MM.1S (cell line): ENCODE data around the gene SORL1.

Source experiments
- CTCF ChIP-seq: fragments of 300-600 bp; sonication (generic); IDR thresholded peaks from 2 replicates; pipeline ENCODE4 v1.5.1; 2016; ENCODE audit warnings: antibody characterized with exemption, low read length, mixed read lengths
- EZH2phosphoT487 ChIP-seq: fragments of 300-600 bp; sonication (generic); IDR thresholded peaks from 2 replicates; pipeline ENCODE4 v1.6.1; 2018; ENCODE audit warnings: antibody characterized with exemption, low read length

GRCh38 chr11:121456816-121457431 lies 4.8 kb downstream of the SORL1 start:
- no peak for TF ChIP-seq CTCF
- no peak for TF ChIP-seq EZH2phosphoT487
